IPS-18c (cell line): ENCODE data around the gene DNAH1.

Experiments
- H3K4me3 ChIP-seq: 2 replicates; pipeline ENCODE4 v1.7.0; 2013; ENCODE audit warnings: low read depth, mild to moderate bottlenecking, low read length, moderate library complexity; ENCODE audit not compliant: insufficient read depth
- H3K9me3 ChIP-seq: one replicate; pipeline ENCODE4 v1.6.1; 2013; ENCODE audit warnings: mild to moderate bottlenecking, low read length, moderate library complexity; ENCODE audit not compliant: control insufficient read depth, insufficient read depth

The DNAH1 gene

GRCh38 chr3:52359116-52359855, 43.2 kb downstream of the DNAH1 start:
- H3K9me3 ChIP-seq, result no peaks in the 10 kb centered on the region
- no peak overlapping the region for H3K4me3 ChIP-seq

- no peaks in the 10 kb centered on the region for H3K9me3 ChIP-seq
- no peak overlapping the region for H3K4me3 ChIP-seq
Observed at GRCh38 chr3:52361011-52361410, 44.9 kb downstream of the DNAH1 start.

GRCh38 chr3:52361454-52361853, 45.3 kb downstream of the DNAH1 start:
- Histone ChIP-seq H3K9me3 (no peaks in the 10 kb centered on the region), H3K4me3 (no peak overlapping the region)

GRCh38 chr3:52361898-52362297, 45.8 kb downstream of the DNAH1 start:
- no peaks in the 10 kb centered on the region for H3K9me3 ChIP-seq

GRCh38 chr3:52364322-52365035, 48.4 kb downstream of the DNAH1 start:
- Histone ChIP-seq H3K4me3 (no peak overlapping the region), H3K9me3 (no peaks in the 10 kb centered on the region)

More at GRCh38 chr3:52361898-52362297, 45.8 kb downstream of the DNAH1 start:
- no peak overlapping the region for H3K4me3 ChIP-seq

GRCh38 chr3:52366527-52366926, 50.4 kb downstream of the DNAH1 start:
- H3K4me3 ChIP-seq, result no peak overlapping the region
- no peaks in the 10 kb centered on the region for H3K9me3 ChIP-seq

- Histone ChIP-seq H3K9me3 (no peaks in the 10 kb centered on the region), H3K4me3 (no peak overlapping the region)
Observed at GRCh38 chr3:52367891-52368880, 52.1 kb downstream of the DNAH1 start.

GRCh38 chr3:52370531-52370930, 54.4 kb downstream of the DNAH1 start:
- Histone ChIP-seq H3K9me3 (peaks cover 2% of the 10 kb centered on the region), H3K4me3 (no peak overlapping the region)

GRCh38 chr3:52372822-52373504, 56.8 kb downstream of the DNAH1 start:
- no peak overlapping the region; the same call in 1 of the 2 replicates for H3K4me3 ChIP-seq
- H3K9me3 ChIP-seq, result peaks cover 2% of the 10 kb centered on the region

GRCh38 chr3:52373676-52374075, 57.6 kb downstream of the DNAH1 start:
- H3K9me3 ChIP-seq, result peaks cover 2% of the 10 kb centered on the region
- H3K4me3 ChIP-seq, result no peak overlapping the region

GRCh38 chr3:52374173-52374572, 58.1 kb downstream of the DNAH1 start:
- Histone ChIP-seq H3K4me3 (no peak overlapping the region), H3K9me3 (peaks cover 2% of the 10 kb centered on the region)

GRCh38 chr3:52379610-52380009, 63.5 kb downstream of the DNAH1 start:
- Histone ChIP-seq H3K4me3 (no peak overlapping the region), H3K9me3 (peaks cover 2% of the 10 kb centered on the region)

- H3K4me3 ChIP-seq, result no peak overlapping the region
- H3K9me3 ChIP-seq, result peaks cover 2% of the 10 kb centered on the region
Observed at GRCh38 chr3:52380023-52380422, 63.9 kb downstream of the DNAH1 start.

- Histone ChIP-seq H3K9me3 (no peaks in the 10 kb centered on the region), H3K4me3 (no peak overlapping the region)
Observed at GRCh38 chr3:52381623-52382022, 65.5 kb downstream of the DNAH1 start.

GRCh38 chr3:52383446-52383845, 67.3 kb downstream of the DNAH1 start:
- no peaks in the 10 kb centered on the region for H3K9me3 ChIP-seq
- H3K4me3 ChIP-seq, result no peak overlapping the region

GRCh38 chr3:52384019-52384761, 68.1 kb downstream of the DNAH1 start:
- Histone ChIP-seq H3K4me3 (no peak overlapping the region), H3K9me3 (no peaks in the 10 kb centered on the region)
